ENCODE results near the gene RIPOR3.
"Not testable (repeated sequence)": the region's sequence is repeated elsewhere in the genome, so short reads cannot be mapped to it uniquely, and the experiment has no call there.

RIPOR3 gene

GRCh38 chr20:50723672-50724071 lies 32.3 kb upstream of the RIPOR3 start:
- no peak for FAIRE-seq

GRCh38 chr20:50722424-50723155 lies 31.2 kb upstream of the RIPOR3 start:
- no peak for FAIRE-seq

GRCh38 chr20:50721881-50722281 lies 30.5 kb upstream of the RIPOR3 start:
- FAIRE-seq: no peak

GRCh38 chr20:50720582-50720981 lies 29.2 kb upstream of the RIPOR3 start:
- no peak for FAIRE-seq

GRCh38 chr20:50720026-50720425 lies 28.7 kb upstream of the RIPOR3 start:
- FAIRE-seq: no peak

- FAIRE-seq: no peak
These were observed 28.0 kb upstream of the RIPOR3 start for GRCh38 chr20:50719328-50719727.

GRCh38 chr20:50717974-50718761 lies 26.8 kb upstream of the RIPOR3 start:
- FAIRE-seq: no peak

- FAIRE-seq: no peak
These were observed 26.0 kb upstream of the RIPOR3 start for GRCh38 chr20:50717312-50717711.

DNA sequence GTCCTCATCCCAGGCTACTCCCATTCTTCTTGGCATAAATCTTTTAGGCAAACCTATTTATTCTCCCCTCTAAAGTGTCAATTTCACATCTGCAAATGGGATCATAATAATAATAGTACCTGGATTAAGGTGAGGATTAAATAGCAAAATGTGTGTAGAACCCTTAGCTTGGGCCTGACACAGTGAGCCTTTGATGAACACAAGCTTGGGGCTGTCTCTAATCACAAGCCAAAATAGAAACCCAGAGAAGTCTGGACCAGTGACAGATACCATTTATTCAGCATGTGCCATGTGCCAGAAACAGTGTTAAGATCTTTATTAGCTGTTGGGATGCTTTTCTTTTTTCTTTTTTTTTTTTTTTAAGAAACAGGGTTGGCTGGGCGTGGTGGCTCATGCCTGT lies 25.2 kb upstream of the RIPOR3 start:
- FAIRE-seq: no peak

GRCh38 chr20:50715694-50716093 lies 24.4 kb upstream of the RIPOR3 start:
- no peak for FAIRE-seq

DNA sequence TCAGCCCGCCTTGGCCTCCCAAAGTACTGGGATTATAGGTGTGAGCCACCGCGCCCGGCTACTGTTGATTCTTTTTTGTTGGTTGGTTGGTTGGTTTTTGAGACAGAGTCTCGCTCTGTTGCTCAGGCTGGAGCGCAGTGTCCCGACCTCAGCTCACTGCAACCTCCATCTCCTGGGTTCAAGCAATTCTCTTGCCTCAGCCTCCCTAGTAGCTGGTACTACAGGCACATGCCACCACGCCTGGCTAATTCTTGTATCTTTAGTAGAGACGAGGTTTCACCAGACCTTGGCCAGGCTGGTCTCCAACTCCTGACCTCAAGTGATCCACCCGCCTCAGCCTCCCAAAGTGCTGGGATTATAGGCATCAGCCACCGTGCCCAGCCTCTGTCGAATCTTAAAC lies 23.1 kb upstream of the RIPOR3 start:
- not testable (repeated sequence) for FAIRE-seq

GRCh38 chr20:50713657-50714101 lies 22.3 kb upstream of the RIPOR3 start:
- no peak for FAIRE-seq

DNA sequence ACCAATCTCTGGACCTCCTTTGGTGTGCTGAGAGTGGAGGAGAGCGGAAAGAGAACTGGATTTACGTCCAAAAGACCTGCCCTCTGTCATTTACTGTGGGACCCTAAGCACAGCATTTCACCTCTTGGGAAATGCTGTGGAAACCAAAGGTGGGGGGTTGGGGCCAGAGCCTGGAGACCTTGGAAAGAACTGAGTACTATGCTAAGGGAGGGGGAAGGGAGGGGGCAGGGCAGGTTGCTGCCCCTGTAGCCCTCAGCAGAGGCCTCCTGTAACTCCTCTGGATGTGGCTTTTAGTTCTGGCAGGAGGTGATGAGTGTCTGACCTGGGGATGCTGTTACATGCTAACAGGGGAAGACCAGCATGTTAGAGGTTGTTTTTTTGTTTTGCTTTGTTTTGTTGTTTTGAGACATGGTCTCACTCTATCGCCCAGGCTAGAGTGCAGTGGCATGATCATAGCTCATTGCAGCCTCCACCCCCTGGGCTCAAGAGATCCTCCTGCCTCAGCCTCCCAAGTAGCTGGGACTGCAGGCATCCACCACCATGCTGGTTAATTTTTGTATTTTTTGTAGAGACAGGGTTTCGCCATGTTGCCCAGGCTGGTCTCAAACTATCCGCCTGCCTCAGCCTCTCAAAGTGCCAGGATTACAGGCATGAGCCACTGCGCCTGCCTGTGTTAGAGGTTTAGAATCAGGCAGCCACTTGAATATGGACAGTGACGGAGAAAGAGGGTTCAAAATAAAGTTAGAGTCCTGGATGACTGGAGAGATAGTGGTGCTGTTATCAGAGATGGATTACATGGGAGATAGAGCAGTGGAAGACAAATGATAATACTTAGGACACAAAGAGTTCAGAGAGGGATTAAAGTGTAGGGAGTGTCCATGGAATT lies 21.7 kb upstream of the RIPOR3 start:
- FAIRE-seq: no peak

DNA sequence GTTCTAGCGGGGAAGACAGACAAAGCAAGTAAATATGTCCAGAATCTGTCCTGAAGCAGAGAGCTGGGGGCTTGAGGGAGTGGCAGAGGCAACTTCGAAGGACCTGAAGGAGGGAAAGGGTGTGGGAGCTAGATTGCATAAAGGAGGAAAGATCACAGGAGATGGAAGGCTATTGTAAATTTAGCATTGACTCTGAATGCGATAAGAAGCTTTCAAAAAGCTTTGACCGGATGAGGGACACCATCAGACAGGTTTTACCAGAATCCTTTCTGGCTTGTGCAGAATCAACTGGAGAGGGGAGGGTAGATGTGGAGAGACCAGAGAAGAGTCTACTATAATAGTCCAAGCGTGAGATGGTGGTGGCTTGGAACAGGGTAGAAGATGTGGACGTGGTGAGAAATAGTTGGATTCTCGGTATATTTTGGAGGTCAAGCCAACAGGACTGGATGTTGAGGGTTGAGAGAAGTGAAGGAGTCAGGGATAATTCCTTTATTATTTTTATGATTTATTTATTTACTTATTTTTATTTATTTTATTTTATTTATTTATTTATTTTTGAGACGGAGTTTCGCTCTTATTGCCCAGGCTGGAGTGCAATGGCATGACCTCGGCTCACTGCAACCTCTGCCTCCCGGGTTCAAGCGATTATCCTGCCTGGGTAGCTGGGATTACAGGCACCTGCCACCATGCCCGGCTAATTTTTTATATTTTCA lies 19.9 kb upstream of the RIPOR3 start:
- FAIRE-seq: no peak

- no peak for FAIRE-seq
These were observed 19.2 kb upstream of the RIPOR3 start for GRCh38 chr20:50710492-50711063.

DNA sequence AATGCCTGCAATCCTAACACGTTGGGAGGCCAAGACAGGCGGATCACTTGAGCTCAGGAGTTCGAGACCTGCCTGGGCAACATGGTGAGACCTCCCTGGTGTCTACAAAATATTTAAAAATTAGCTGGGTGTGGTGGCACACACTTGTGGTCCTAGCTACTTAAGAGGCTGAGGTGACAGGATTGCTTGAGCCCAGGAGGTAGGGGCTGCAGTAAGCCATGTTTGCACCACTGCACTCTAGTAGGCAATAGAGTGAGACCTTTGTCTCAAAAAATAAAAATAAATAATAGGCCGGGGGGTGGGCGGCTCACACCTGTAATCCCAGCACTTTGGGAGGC lies 18.3 kb upstream of the RIPOR3 start:
- FAIRE-seq: no peak

DNA sequence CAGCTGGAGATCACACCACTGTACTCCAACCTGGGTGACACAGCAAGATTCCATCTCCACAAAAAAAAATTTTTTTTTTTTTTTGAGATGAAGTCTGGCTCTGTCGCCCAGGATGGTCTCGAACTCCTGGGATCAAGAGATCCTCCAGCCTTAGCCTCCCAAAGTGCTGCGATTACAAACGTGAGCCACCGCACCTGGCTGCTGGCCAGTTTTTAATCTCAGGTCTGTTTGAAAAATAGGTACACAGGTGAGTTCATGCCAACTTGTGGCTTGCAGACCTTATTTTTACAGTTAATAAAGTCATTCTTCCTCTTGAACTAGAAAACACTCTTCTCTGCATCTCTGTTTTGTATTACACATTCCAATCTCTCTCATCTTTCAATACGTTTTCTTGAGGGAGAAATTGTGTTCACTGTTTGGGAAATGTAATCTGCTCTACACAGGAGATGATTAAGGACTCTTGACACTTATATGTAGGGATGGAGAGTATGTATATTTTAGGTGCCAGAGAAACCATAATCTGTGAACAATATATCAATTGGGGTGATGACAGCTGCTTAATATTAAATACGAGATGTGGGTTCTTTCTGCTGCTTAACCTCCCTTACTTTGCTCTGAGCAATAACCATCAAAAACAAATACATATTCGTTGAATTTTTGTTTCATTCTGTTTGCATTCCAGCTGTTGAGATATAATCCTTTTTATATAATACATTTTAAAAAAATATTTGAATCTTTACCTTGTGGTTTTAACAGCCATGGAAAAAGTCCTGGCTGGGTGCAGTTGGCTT lies 17.7 kb upstream of the RIPOR3 start:
- no peak for FAIRE-seq

- FAIRE-seq: no peak
These were observed 13.6 kb upstream of the RIPOR3 start for GRCh38 chr20:50704971-50705370.

- FAIRE-seq: no peak
These were observed 13.2 kb upstream of the RIPOR3 start for GRCh38 chr20:50704514-50704913.

- not testable (repeated sequence) for FAIRE-seq
These were observed 12.5 kb upstream of the RIPOR3 start for GRCh38 chr20:50703651-50704438.

All from A204.1 (cell line).